ENCODE measurements around the gene MTR.
"Not testable (repeated sequence)": the region's sequence is repeated elsewhere in the genome, so short reads cannot be mapped to it uniquely, and the experiment has no call there.

The MTR gene

DNA sequence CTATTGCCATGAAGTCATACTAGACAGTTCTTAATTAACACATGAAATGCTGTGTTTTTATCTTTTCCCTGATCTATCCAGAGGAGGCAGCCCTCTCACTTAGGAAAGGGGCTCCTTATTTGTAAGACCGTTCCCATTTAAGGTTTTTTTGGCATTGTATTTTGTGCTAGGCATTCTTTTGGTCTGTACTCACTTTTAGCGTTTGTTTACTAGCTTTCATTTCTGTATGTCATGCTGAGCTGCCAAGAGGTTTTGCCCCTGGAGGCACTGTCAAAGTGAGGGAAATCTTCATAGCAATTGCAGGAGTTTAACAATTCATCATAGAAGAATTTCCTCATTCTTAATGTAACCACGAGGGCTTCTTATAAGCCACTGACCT, 59.5 kb downstream of the MTR start:
- DNase-seq (ENCODE audit: insufficient read length), result no peak
- TF ChIP-seq TAF1 (IDR thresholded peaks at IDR 0.05; ENCODE audit: borderline replicate concordance, low read depth, low read length) (no peak), POLR2AphosphoS5 (IDR thresholded peaks at IDR 0.05; ENCODE audit: low read depth, low read length) (no peak), POLR2A (IDR thresholded peaks at IDR 0.05; ENCODE audit: low read depth, low read length) (no peak)
- no peak for FAIRE-seq

DNA sequence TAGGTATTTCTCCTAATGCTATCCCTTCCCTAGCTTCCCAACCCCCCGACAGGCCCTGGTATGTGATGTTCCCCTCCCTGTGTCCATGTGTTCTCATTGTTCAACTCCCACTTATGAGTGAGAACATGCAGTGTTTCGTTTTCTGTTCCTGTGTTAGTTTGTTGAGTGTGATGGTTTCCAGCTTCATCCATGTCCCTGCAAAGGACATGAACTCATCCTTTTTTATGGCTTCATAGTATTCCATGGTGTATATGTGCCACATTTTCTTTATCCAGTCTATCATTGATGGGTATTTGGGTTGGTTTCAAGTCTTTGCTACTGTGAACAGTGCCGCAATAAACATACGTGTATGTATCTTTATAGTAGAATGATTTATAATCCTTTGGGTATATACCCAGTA, 61.6 kb downstream of the MTR start:
- FAIRE-seq, result not testable (repeated sequence)

DNA sequence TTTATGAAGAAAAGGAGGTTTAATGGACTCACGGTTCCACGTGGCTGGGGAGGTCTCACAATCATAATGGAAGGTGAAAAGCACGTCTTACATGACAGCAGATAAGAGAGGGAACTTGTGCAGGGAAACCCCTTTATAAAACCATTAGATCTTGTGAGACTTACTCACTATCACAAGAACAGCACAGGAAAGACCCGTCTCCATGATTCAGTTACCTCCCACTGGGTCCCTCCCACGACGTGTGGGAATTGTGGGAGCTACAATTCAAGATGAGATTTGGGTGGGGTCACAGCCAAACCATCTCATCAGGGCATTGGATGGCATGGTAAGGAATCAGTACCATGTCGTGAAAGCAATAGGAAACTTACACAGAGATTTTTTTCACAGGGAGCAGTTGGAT, 63.1 kb downstream of the MTR start:
- no peak for DNase-seq (ENCODE audit: insufficient read length)
- no peak for TF ChIP-seq POLR2AphosphoS5 (IDR thresholded peaks at IDR 0.05; ENCODE audit: low read depth, low read length)
- no peak for TF ChIP-seq POLR2A (IDR thresholded peaks at IDR 0.05; ENCODE audit: low read depth, low read length)
- TF ChIP-seq TAF1 (IDR thresholded peaks at IDR 0.05; ENCODE audit: borderline replicate concordance, low read depth, low read length), result no peak
- FAIRE-seq, result no peak

More for the DNA sequence above, 61.6 kb downstream of the MTR start:
- not testable (repeated sequence) for DNase-seq (ENCODE audit: insufficient read length)

DNA sequence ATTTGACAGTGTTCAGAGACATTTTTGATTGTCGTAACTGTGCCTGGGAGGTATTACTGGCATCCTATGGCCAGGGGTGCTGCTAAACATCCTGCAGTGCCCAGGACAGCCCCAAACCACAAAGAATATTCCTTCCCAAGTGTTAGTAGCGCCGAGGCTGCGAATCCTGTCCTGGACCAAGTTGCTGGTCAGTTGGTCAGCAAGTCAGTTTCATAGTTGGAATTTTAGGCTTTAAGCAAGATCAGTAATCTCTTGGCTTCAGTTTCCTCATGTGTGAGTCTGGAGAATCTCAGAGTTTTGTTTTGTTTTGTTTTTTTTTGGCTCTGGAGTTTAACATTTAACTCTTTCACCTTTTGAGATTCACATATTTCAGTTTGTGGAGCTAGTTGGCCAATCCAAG, 65.0 kb downstream of the MTR start:
- DNase-seq (ENCODE audit: insufficient read length) (no peak), FAIRE-seq (no peak)
- TF ChIP-seq POLR2A (IDR thresholded peaks at IDR 0.05; ENCODE audit: low read depth, low read length), result no peak
- TF ChIP-seq POLR2AphosphoS5 (IDR thresholded peaks at IDR 0.05; ENCODE audit: low read depth, low read length), result no peak
- TF ChIP-seq TAF1 (IDR thresholded peaks at IDR 0.05; ENCODE audit: borderline replicate concordance, low read depth, low read length), result no peak

DNA sequence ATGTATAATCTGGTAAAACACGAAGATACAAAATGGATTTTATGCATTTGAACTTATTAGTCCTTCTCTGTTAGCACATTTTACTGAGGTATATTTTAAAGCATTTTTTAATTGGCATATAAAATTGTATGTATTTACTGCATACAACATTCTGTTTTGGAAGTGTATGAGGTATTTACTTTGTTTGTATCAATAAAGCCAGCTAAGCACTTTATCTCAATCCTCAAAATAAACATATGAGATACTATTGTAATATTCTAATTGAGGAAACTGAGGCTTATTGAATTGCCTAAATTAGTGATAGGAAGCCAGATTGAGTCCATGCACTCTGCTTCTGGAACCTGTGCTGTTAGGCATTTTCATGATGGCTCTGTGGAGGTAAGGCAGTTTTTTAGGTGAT, 65.6 kb downstream of the MTR start:
- FAIRE-seq, result no peak
- TF ChIP-seq POLR2AphosphoS5 (IDR thresholded peaks at IDR 0.05; ENCODE audit: low read depth, low read length), result no peak
- no peak for TF ChIP-seq TAF1 (IDR thresholded peaks at IDR 0.05; ENCODE audit: borderline replicate concordance, low read depth, low read length)
- no peak for TF ChIP-seq POLR2A (IDR thresholded peaks at IDR 0.05; ENCODE audit: low read depth, low read length)
- DNase-seq (ENCODE audit: insufficient read length), result no peak

DNA sequence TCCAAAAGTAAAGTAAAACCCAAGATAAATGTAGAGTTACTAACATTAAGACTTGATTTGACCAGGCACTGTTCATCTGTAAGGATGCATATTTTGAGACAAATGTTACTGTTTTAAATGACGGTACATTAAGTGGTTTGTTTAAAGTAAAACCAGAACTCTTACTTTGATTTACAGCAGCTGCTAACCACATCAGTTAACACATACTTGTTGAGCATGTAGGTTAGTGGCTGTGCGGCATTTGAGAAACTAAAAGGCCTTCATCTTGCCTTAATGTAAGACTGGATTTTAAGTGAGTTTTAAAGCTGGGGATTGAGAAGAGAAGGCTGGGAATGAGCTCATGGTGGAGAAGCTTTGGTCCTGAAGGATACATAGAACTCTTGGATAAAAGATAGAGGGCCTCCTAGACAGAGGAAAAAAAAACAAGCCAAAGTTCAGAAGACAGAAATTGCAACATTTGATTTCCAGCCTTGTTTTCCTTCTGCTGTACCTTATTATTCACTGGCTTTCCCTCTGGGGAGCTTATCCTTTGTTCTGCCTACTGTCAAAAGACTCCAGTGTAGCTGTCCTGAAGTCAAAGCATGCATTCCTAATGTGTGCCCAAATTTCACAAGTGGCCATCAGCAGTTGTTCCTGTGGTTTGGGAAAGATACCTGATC, 66.6 kb downstream of the MTR start:
- FAIRE-seq (peak; percentile 60), DNase-seq (ENCODE audit: insufficient read length) (no peak)
- TF ChIP-seq TAF1 (IDR thresholded peaks at IDR 0.05; ENCODE audit: borderline replicate concordance, low read depth, low read length) (no peak), POLR2A (IDR thresholded peaks at IDR 0.05; ENCODE audit: low read depth, low read length) (no peak), POLR2AphosphoS5 (IDR thresholded peaks at IDR 0.05; ENCODE audit: low read depth, low read length) (no peak)

DNA sequence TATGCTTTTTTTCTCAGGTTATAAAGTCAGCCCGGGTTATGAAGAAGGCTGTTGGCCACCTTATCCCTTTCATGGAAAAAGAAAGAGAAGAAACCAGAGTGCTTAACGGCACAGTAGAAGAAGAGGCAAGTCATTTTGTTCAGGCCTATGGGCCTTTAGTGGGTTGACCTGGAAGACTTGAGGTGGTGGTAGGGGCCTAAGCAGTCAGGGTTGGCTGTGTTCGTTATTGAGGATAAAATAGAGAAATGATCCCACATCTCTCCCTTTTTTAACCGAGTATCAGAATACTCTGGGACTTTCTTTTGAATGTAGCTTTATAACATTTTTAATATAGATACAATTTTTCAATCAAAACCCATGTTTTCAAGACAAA, 67.1 kb downstream of the MTR start:
- DNase-seq (ENCODE audit: insufficient read length), result no peak
- no peak for FAIRE-seq
- no peak for TF ChIP-seq POLR2AphosphoS5 (IDR thresholded peaks at IDR 0.05; ENCODE audit: low read depth, low read length)
- TF ChIP-seq TAF1 (IDR thresholded peaks at IDR 0.05; ENCODE audit: borderline replicate concordance, low read depth, low read length), result no peak
- no peak for TF ChIP-seq POLR2A (IDR thresholded peaks at IDR 0.05; ENCODE audit: low read depth, low read length)

DNA sequence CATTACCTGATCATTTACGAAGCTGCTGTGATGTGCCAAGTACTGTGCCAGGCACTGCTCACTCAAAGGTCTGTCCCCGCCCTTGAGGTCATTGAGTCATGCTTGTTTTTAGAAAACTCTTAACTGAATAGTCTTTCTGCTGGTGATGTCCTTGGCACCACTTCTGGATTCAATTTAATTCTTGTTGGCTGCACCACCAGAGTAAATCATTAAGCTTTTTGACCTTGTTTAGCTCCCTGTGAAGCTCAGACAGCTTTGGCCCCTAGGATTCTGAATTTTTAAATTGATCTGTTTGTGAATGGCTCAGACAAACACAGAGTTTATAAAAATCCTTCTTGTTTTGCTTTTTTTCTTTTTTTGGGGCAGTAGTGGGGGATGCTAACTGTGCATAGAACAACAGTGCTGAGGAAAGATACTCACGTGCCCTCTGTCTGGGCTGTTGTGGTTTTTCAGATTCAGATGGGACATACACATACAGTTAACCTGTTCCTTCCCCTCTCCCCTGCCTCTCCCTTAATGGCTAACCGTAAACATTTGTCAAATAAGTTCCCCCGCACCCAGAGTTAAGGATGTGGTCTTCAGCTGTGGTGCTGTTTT, 67.6 kb downstream of the MTR start:
- DNase-seq (ENCODE audit: insufficient read length) (no peak), FAIRE-seq (no peak)
- TF ChIP-seq TAF1 (IDR thresholded peaks at IDR 0.05; ENCODE audit: borderline replicate concordance, low read depth, low read length) (no peak), POLR2AphosphoS5 (IDR thresholded peaks at IDR 0.05; ENCODE audit: low read depth, low read length) (no peak)

DNA sequence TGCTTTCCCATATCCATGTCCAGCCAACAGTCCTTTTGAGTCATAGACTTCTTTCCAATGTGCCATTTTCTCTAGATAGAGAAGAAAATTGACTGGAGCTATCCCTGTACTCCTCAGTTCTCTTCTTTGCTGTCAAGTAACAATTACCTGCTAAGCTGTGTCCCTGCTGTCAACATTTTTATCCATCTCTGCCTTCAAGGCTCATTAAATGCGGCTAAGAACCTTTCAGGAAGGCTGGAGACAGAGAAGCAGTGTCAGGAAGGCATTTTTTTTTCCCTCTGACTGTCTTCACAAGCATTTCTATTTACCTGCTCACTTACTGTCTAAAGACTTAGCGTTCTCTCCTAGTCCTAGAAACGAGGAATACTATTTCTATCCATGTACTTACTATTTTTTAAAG, 69.1 kb downstream of the MTR start:
- TF ChIP-seq POLR2AphosphoS5 (IDR thresholded peaks at IDR 0.05; ENCODE audit: low read depth, low read length) (no peak), TAF1 (IDR thresholded peaks at IDR 0.05; ENCODE audit: borderline replicate concordance, low read depth, low read length) (no peak), POLR2A (IDR thresholded peaks at IDR 0.05; ENCODE audit: low read depth, low read length) (no peak)
- FAIRE-seq, result no peak
- no peak for DNase-seq (ENCODE audit: insufficient read length)

DNA sequence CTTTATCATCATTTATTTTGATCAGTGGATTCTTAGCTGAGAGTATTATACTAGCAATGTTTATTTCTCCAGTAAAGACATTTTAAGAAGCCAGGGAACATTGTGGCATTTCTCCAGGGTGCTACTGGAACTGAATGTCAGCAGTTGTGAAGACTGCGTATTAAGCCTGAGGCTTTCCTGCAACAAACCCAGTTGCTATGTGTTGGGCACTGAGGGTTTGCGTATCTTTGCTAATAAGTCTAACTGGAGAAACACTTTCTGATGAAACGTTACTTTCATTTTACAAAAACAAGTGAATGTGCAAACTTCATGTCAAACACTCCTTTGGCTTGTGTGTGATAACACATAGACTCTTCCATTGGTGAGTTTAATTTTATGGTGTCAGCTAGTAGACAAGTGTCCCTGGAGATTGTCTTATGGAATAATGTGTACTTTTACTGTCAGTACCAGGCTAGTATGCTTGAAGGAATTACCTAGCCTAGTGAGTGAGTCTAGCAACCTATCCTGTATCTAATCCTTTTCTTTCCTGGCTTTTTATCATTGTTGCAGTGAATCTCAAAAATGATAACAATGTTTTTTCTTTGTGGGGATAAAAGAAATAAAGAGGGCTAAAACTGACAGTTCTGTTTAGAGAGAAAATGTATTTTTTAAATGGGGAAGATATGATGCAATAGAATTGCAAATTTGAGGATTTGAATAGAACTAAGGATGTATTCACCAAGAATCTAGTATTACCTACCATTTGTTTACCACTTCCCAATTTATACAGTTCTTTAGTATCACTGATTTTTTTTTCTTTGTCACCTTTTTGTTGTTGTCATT, 70.1 kb downstream of the MTR start:
- DNase-seq (ENCODE audit: insufficient read length) (no peak), FAIRE-seq (no peak)
- TF ChIP-seq POLR2A (IDR thresholded peaks at IDR 0.05; ENCODE audit: low read depth, low read length) (no peak), TAF1 (IDR thresholded peaks at IDR 0.05; ENCODE audit: borderline replicate concordance, low read depth, low read length) (no peak), POLR2AphosphoS5 (IDR thresholded peaks at IDR 0.05; ENCODE audit: low read depth, low read length) (no peak)

DNA sequence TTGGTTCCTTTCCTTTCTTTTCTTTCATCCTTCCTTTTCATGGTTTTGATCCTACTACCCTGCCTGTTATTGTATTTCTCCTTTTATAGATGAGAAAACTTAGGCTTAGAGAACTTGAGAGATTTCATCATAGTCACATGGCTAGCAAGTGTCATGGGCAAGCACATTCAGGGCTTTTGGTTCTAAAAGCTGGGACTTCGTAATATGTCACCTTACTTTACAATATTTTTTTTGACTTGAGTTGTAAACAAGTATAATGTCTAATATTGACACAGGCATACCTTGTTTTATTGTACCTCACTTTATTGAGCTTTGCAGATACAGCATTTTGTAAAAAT, 70.7 kb downstream of the MTR start:
- no peak for FAIRE-seq
- no peak for DNase-seq (ENCODE audit: insufficient read length)
- no peak for TF ChIP-seq TAF1 (IDR thresholded peaks at IDR 0.05; ENCODE audit: borderline replicate concordance, low read depth, low read length)
- TF ChIP-seq POLR2AphosphoS5 (IDR thresholded peaks at IDR 0.05; ENCODE audit: low read depth, low read length), result no peak
- TF ChIP-seq POLR2A (IDR thresholded peaks at IDR 0.05; ENCODE audit: low read depth, low read length), result no peak

Measured in GM12892 (cell line).